Fibroblast of lung (primary cell): ENCODE measurements around the gene OPTC.

Source experiments
- CTCF ChIP-seq, 2 donors: IDR thresholded peaks in 1 of 2; conservative IDR thresholded peaks in 1 of 2; 1 replicate in 1 of 2; 2 replicates in 1 of 2; pipeline ENCODE4 v1.5.1; 2011 to 2012; ENCODE audit warnings: low read length in 2 of 2, control low read depth in 1 of 2, inconsistent platforms in 1 of 2, low read depth in 1 of 2, mild to moderate bottlenecking in 1 of 2
- EZH2 ChIP-seq: IDR thresholded peaks from 2 replicates; pipeline ENCODE4 v1.5.1; 2012; ENCODE audit warnings: low read length, control low read depth, mild to moderate bottlenecking; ENCODE audit errors: missing control alignments

- TF ChIP-seq EZH2 (no peak), CTCF (conservative IDR thresholded peaks at IDR 0.05 in 1 of 2, IDR thresholded peaks at IDR 0.05 in 1 of 2; ENCODE audit: low read depth in 1 of 2, low read length in 2 of 2) (no peak)
These were observed 15.2 kb downstream of the OPTC start for GRCh38 chr1:203509135-203509534.
